Measurements from ENCODE around the gene SRC.

Gene SRC

DNA sequence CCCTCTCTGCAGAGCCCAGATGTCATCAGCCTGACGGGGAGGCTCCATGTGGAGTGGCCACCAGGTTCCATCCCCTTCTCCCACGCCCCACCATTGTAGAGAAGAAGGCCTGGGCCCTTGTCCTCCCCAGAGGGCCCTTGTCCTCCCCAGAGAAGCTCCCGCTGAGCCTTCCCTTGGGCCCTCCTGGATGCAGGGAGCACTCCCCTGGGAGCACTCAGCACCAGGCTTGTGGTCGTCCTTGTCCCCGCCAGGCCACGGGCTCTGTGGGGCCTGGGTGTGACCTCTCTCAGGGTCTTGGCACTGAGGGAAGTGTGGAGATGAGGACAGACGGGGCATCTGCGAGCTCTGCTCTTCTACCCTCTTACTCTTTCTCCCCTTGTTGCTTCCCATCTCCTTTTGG lies 91.7 kb downstream of the SRC start:
- no peak for DNase-seq

DNA sequence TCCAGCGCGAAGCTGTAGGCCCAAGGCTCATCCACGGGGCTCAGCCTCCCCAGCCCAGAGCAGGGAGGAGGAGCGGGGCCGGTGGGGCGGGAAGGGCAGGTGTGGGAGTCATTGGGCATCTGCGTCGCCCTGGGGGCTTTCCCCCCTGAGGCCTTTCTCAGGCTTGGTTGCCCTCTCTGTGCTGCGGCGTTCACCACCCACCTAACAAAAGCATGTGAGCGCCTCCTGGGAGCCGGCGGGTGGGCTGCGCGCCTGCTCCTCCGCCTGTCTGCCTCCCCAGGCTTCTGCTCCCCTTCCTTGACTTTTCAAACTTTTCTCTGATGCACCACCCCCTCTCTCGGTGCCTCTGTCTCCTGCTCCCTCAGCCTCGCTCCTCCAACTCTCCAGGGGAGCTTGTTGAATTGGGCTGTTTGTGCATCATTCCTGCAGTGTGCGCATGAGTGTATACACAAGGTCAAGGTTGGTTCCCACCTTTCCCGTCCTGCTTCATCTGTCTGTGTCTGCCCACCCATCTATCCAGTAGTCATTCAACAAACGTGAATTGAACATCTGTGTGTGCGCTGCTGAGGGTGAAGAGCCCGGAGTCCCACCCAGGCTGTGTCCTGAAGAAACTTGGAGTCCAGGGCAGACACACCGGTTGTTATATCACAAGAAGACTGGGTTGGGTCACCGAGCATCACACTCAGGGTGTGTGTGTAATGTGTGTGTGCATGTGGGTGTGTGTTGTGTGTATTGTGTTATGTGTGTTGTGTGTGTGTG lies 92.7 kb downstream of the SRC start:
- no peak for DNase-seq

DNA sequence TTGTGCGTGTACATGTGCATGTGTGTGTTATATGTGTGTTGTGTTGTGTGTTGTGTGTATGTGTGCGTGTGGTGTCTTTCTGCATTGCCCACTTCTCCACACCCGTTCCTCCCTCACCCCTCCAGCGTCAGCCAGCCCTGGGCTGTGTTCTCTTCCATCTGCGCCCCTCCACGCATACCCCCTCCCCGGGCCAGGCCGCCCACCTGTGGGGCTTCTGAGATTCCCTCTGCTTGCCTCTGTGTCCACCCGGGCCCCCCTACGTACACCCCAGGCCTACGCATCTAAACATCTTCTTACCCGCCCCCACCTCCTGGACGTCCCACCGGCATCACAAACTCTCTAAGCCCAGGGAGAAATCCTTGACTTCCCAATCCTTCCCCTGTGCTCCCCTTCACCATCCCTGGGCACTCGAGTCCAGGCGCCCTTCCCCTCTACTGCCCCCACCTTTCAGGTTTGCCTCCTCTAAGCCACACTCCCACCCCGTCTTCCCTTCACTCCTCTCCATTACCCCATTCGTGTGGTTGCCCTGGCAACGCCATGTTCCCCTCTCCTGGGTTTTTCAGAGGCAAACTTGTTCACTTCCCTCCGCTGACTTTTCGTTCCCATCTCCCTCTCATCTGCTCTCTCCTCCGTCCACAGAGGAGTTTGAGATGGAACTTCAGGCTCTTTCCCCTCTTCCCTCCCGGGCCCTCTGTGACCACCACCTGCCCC lies 93.4 kb downstream of the SRC start:
- DNase-seq = no peak

DNA sequence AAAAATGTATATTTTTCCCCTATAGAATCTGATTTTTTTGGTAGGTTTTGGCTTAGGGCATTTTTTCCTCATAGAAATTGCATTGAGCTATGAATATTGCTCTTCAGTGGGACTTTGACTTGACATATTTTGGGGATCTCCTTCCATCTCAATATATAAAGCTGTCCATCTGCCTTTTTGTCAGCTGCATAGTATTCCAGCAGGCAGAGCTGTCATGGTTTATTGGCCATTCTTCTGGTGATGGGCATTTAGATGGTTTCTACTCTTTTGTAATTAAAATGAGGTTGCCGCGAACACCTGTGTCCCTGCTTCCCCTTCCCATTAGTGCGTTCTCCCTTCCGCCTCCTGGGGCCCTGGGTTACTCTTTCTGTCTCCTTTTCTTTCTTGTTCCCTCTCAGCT lies 95.1 kb downstream of the SRC start:
- no peak for DNase-seq

DNA sequence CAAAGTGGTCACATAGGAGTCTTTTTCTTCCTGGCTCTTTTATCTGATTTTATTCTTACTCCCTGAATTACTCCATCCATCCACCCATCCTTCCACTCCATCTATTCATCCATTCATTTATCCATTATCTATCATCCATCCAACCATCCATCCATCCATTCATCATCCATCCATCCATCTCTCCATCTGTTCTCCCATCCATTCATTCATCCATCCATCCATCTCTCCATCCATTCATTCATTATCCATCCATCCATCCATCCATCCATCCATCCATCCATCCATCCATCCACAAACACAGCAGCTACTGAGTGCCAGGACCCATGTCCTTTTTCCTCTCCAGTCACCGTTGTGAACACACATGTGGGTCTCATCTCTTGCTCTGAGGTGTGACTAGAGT lies 96.6 kb downstream of the SRC start:
- no peak for DNase-seq

- no peak for DNase-seq
Measured at GRCh38 chr20:37442986-37443385, 97.0 kb downstream of the SRC start.

DNA sequence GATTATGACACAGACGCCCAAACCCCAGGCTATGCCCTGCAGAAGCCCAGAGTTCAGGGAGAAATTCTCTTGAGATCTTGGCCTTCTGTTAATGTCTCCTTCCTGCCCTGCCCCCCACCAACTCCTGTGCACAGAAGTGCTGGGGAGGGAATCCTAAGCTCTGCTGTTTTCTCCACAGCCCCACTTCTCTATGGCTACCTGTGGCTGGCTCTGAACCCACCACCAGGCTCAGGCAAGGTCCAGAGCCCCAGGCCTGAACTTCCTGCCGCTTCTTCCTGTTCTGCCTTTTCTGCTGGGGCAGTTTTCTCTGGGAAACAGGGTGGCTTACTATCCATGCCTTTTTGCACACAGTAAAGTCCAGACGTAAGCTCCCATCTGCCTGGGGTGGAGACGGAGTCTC lies 97.7 kb downstream of the SRC start:
- DNase-seq = no peak

DNA sequence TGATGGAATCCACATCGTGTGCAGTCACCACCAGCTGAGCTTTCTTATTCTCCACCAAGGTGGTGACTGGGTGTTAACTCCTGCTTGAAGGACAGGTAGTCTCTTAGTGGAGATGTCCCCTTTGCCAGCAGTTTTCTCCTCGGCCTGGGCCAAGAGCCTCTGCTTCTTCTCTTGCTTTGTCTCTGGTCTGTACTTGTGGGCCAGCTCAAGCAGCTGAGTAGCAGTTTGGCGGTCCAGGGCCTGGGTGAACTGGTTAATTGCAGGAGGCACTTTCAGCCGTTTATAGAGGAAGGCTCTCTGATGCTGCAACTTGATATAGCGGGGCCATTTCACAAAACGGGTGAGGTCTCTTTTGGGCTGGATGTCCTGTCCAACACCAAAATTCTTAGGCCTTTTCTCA lies 99.1 kb downstream of the SRC start:
- DNase-seq = no peak

GRCh38 chr20:37446286-37447032 lies 100.5 kb downstream of the SRC start:
- no peak for DNase-seq

DNA sequence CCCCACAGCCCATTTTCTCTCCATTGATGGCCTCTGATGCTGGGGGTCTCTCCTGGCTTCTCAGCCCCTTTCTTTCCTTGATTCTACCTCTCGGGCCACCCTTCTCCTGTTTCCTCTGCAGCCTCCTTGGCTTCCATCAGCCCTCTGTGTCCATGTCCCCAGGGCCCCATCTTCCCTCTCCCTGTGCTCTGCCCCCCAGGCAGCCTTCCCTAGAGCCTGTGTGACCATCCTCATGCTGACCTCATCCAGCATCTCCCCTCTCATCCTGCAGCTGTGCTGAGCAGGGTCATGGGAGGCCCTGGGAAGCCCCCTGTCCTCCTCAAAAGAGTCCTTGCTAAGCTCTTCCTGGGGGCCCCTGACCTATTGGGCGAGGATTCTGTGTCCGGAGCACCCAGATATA lies 101.7 kb downstream of the SRC start:
- no peak for DNase-seq

- DNase-seq = no peak
Measured at GRCh38 chr20:37449276-37449675, 103.3 kb downstream of the SRC start.

DNA sequence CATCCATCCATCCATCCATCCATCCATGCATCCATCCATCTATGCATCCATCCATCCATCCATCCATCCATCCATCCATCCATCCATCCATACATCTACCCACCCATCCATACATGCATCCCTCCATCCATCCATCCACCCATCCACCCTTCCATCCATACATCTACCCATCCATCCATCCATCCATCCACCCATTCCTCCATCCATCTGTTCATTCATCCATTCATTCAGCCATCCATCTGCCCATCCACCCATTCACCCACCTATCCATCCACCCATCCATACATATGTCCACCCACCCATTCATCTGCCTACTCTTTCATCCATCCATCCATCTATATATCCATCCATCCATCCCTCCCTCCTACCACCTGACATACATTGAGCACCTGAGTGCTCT lies 104.4 kb downstream of the SRC start:
- DNase-seq = no peak

DNA sequence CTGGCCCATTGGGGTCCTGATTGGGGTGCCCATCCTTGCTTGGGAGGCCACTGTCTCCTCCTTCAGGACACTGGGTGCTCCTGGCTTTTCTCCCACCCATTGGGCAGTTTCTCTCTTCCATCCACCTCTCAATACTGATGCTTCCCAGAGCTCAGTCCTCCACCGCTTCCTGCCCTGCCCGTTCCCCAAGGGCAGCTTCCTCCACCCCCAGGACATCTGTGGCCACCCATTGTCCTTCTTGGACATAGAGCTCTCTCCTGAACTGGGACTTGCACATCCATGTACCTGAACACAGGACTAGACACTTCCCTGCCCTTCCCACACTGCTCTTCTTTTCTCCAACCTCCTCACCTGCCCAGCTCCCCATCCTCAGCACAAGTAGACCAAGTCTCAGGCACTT lies 105.7 kb downstream of the SRC start:
- DNase-seq = no peak

- no peak for DNase-seq
Measured at GRCh38 chr20:37452236-37452635, 106.3 kb downstream of the SRC start.

DNA sequence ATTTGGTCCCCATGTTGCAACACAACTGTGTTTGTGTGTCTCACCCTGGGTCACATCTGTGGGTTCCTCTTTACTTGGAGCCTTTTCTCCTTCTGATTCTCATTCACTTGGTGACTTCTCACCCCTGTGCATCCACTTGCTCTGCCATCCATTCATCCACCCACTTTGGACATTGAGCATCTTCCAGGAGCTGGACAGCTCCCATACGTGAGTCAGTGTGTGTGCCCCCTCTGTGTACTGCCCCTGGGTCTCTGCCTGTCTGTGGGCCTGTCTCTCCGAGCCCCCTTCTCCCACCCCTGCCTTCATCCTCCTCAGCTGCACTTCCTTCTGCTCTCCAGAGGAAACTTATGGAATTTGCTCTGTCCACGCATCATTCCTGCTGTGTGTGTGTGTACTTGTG lies 107.3 kb downstream of the SRC start:
- DNase-seq = no peak

DNA sequence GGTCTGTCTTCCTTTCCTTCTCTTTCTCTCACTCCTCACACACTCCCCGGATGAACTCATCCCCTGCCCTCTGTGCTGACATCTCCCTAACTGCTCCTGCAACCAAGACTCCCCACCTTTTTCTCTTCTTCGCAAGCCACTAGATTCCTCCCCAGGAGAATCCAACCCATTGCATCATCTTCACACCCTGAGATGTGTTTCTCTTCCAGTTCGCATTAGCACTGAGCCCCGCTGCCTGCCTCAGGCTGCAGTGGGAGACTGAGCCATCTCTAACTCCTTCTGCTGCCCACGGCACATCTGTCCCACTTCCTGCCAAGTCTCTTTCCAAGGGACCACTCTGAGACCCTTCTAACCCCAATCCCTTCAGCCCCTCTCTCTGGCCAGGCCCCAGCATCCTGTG lies 107.9 kb downstream of the SRC start:
- no peak for DNase-seq

DNA sequence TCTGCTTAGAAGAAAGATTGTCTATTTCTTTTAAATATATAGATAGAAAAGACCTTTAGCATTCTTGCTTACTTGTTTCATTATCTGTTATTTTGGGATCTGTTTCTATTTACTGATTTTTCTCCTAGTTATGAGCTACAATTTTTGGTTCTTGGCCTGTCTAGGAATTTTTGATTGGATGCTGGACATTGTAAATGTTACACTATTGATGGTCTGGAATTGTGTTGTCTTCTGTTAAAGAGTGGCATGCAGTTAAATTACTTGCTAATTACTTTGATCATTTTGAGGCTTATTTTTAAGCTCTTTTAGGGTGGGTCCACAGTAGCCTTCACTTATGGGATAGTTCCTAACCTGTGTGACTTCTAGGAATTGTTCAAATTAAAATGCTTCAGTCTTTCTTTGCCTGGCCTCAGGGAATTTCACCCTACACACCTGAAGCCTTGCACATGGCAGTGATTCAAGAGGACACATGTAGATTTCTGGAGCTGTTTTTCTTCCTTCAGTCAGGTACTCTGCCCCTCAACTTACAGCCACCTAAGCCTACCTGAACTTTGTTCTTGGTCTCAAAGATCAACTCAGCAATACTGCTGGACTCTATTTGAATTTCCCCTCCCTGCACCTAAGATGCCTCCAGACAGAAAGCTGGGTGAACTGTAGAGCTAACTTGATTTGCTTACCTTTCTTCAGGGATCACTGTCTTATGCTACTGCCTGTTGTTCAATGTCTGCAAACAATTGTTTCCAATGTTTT lies 108.9 kb downstream of the SRC start:
- DNase-seq = no peak

All from cerebellar nuclear complex (tissue), 1 donor.